ENCODE data around the gene SCYL1. TPM values are rescaled to one million over a fixed set of nuclear protein-coding genes. Genes with fewer than 3 reads are reported as not detected.

SCYL1 gene
- total RNA-seq, 1 experiment from 2014 or later: 54.7 TPM

DNA sequence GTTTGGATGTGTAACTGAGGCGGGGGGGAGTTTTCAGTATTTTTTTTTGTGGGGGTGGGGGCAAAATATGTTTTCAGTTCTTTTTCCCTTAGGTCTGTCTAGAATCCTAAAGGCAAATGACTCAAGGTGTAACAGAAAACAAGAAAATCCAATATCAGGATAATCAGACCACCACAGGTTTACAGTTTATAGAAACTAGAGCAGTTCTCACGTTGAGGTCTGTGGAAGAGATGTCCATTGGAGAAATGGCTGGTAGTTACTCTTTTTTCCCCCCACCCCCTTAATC lies 23.8 kb upstream of the SCYL1 start:
- no peak for DNase-seq
- peaks cover 34 to 51% of the 10 kb centered on the region in 2 experiments for H3K4me1 Mint-ChIP-seq
- no CpG with 5 or more reads among the region's 2 CpGs for WGBS (ENCODE audit: extremely low coverage, insufficient read length, low lambda C conversion rate)

More for the DNA sequence above, 23.8 kb upstream of the SCYL1 start:
- Histone ChIP-seq H2BK5ac (ENCODE audit: insufficient read length, low read length) (no peak overlapping the region), H4K8ac (replicated peaks; ENCODE audit: insufficient read length, low read depth, low read length) (no peak overlapping the region), H3K79me1 (ENCODE audit: insufficient read depth, low read depth, low read length, poor library complexity, severe bottlenecking) (no peaks in the 10 kb centered on the region), H4K20me1 (ENCODE audit: control insufficient read depth, insufficient read depth, insufficient read length) (no peaks in the 10 kb centered on the region), H3K14ac (ENCODE audit: insufficient read depth, low read length) (no peak overlapping the region), H3K79me2 (ENCODE audit: insufficient read depth, low read length) (peaks cover 42% of the 10 kb centered on the region), H3K23ac (ENCODE audit: insufficient read length, low read depth, low read length) (no peak overlapping the region), H2AK5ac (ENCODE audit: insufficient read length, low read length) (no peak overlapping the region), H3K4me1 (ENCODE audit: insufficient read depth, low read length) (no peaks in the 10 kb centered on the region; the same call in 1 of the 2 replicates), H3K27me3 (ENCODE audit: insufficient read depth, low read length) (no peaks in the 10 kb centered on the region), H3K4me2 (ENCODE audit: insufficient read depth, insufficient read length, low read length) (peak overlapping the region; percentile 95), H3T11ph (ENCODE audit: low read length) (no peak overlapping the region), H2BK12ac (ENCODE audit: insufficient read length, low read depth, low read length) (no peak overlapping the region), H3K9ac (ENCODE audit: extremely low read depth, insufficient read length, low read length) (peak overlapping the region; percentile 97), H3K18ac (ENCODE audit: insufficient read length, low read depth, low read length) (no peak overlapping the region), H3K4ac (ENCODE audit: low read depth, low read length) (no peak overlapping the region), H2BK15ac (ENCODE audit: low read depth, low read length) (no peak overlapping the region), H2AFZ (ENCODE audit: low read length) (no peak overlapping the region), H3K9me3 (ENCODE audit: control insufficient read depth, low read depth, low read length) (no peaks in the 10 kb centered on the region), H4K91ac (ENCODE audit: insufficient read length, low read depth, low read length) (no peak overlapping the region), H2BK20ac (ENCODE audit: low read depth, low read length, poor library complexity, severe bottlenecking) (no peak overlapping the region), H3K27ac (ENCODE audit: insufficient read length, low read depth, low read length) (no peak overlapping the region), H3K23me2 (ENCODE audit: insufficient read length, low read depth, low read length, poor library complexity, severe bottlenecking) (peaks cover 27% of the 10 kb centered on the region), H3K56ac (ENCODE audit: insufficient read length, low read depth, low read length) (no peak overlapping the region), H2BK120ac (ENCODE audit: low read depth, low read length, poor library complexity, severe bottlenecking) (no peak overlapping the region), H4K5ac (ENCODE audit: insufficient read length, low read depth, low read length) (no peak overlapping the region)
- Mint-ChIP-seq H3K4me3 (no peak overlapping the region), H3K27ac (peak overlapping the region in 1 of 3 experiments; percentile 8; a peak in 1 of 7 replicates), H3K9me3 (peaks cover 2 to 3% of the 10 kb centered on the region in 2 experiments; a peak in 3 of 5 replicates), H3K36me3 (ENCODE audit: insufficient read depth in 1 of 3, low read depth in 3 of 3) (peaks cover 0 to 27% (median 25%) of the 10 kb centered on the region in 3 experiments; a peak in 5 of 7 replicates), H3K27me3 (ENCODE audit: low read depth) (no peaks in the 10 kb centered on the region)
- no peak for TF ChIP-seq CTCF (conservative IDR thresholded peaks at IDR 0.05)
